IPS-NIHi11 (cell line): ENCODE data around the gene SLC38A10.

ENCODE experiments used
- DNase-seq: peaks from one replicate; pipeline ENCODE4 v3.0.0; 2012; ENCODE audit warnings: mixed read lengths, low spot score

Gene SLC38A10

DNA sequence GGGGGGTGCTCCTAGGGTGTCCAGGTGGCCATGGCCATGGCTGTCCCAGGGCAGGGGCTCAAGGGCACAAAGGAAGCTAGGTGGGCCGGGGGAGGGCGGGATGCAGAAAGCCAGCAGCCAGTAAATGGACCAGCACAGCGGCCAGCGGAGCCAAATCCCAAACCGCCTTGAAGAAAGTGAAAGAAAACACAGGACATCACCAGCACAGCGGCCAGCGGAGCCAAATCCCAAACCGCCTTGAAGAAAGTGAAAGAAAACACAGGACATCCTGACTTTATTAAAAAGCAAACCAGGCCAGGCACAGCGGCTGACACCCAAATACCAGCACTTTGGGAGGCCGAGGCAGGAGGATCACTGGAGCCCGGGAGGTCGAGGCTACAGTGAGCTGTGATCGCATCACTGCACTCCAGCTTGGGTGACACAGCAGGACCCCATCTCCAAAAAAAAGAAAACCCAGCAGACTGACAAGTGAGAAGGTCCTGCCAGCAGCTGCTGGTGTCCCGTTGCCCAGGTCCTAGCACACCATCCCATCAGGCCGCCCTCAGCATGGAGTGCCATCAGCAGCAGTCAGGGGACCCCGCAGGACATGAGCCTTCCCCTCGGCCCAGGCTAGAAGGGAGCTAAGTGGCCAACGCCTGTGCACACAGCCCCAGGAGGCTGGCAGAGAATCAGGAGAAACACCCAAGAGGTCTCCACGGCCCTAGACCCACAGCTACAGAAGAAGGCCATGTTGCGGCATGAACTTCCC is 17.0 kb downstream of the SLC38A10 start:
- no peak for DNase-seq

DNA sequence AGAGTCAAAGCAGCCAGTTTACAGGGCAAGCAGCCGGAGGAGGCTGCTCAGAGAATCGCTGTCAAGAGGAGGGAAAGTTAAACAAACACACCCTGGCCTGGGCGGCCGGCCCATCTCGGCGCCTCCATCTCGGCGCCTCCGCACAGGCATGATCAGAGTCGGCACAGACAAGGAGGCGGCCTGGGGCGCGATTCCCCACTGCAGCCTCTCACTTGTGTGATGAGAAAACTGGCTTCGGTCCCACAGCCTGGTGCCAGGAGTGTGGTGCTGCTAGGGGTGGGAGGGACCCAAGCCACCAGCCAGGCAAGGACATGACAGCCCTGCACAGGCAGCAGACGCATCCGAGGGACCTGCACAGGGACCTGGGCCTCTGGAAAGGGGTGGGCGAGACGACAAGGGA is 17.7 kb downstream of the SLC38A10 start:
- no peak for DNase-seq

DNA sequence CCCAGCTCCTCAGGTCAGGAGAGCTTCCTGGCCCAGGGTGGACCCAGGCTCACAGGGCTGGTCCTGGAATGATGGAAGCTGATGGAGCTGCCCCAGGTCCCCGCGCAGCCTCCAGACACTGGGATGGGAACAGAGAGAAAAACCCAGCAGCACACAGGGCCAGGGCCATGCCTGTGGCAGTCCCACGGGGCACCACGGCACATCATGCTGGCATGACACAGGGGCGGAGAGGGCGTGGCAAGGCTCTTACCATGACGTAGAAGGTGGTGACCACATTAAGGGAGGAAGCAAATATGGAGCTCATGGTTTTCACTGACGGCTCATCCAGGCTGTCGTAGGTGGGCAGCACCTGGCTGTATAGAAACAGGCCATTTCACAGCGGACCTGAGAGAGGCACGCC is 18.3 kb downstream of the SLC38A10 start:
- DNase-seq = no peak

DNA sequence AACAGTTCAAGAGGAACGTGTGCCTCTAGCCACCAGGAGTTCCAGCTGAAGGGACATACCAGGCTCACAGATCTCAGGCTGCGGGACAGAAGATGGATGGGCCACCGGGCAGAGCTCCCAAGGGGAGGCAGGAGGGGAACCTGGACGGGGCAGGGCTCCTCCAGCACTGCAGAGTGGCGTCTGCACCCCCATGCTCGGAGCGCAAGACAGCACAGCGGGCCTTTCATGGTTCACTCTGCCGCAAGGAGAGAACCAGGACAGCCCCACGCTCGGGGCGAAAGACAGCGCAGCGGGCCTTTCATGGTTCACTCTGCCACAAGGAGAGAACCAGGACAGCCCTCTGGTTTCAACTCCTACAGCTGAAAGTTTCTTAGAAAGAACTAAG is 20.6 kb downstream of the SLC38A10 start:
- no peak for DNase-seq

DNA sequence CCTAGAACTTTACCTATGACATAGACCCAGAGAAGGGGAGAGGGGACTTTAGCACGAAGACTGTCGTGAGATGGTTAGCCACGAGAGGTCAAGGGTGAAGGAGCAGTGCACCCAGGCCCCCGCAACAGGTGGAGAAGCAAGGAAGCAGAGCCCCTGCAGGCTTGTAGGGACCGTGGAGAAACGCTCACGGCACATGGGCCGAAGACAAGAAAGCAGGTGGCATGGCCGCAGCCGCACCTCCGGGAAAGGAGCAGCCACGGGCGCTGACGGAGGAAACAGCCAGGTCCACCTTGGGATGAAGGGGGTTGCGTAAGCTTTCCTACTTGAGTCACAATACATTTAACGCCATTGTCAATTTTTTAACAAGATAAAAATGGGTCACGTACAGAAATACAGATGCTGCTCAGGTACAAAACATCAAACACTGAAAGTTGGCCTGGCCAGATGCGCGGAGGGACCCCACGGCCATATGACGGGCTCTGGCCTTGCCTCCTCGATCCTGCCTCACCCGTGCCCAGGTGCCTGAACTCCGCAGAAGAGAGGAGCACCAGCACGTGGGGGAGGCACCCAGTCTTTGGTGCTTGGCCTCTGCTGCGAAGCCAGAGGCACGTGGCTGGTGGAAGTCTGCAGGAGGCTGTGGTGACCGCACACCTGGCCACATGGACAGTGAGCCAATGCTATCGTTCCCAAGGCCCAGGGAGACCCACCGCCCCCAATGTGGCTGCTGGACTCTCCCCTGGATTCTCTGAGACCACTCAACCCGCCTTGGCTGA is 21.2 kb downstream of the SLC38A10 start:
- no peak for DNase-seq

DNA sequence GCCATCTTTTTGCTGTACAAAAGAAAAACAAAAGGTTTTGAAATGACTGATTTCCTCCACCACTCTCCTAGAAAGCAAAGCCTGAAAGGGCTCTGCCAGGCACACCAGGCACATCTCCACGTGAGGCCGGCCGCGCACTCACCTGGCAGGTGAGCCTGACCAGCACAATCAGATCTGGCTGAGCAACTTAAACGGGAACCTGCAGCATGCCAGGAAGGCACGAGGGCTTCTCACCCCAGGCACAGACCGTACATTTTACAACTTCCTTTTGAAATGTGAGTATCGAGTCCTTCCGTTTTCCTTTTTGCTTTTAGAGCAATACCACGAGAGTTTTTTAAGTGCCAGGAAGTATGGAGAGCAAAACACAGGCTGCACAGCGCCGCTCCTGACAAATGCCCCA is 22.5 kb downstream of the SLC38A10 start:
- DNase-seq = no peak

DNA sequence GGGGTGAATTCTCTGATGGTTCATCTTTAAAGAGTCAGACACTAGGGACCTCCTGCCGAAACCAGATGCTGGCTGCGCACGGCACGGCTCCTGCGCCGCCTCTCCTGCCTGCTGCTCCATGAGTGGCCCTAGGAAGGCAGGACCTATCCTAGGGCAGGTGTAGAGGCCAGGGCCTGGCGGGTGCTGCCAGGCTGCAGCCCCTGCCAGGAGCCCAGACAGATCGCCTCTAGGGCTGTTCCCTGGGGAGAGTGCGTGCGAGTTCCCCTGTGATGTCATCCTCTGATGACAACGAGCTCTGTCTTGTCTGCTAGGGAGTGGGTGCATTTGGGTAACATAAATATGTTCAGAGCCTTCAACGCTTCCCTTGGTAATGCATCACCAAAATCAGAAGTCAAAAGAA is 23.9 kb downstream of the SLC38A10 start:
- no peak for DNase-seq

DNA sequence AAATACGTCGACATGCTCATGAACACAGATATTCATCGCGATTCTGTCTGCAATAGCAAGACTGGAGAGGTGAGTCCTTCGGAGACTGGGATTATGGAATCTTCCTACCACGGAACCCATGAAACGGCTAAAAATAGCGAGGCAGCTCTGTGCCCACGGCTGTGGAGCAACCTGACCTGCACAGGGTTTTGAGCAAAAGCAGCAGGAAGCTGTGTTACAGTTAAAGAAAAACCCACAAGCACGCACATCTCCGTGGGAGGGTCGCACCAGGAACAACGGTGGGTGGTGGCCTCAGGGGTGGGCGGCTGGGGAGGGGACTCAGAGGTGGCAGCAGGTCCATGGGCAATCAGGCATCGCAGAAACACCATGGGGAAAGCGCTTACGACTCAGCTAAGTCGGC is 24.8 kb downstream of the SLC38A10 start:
- no peak for DNase-seq

DNA sequence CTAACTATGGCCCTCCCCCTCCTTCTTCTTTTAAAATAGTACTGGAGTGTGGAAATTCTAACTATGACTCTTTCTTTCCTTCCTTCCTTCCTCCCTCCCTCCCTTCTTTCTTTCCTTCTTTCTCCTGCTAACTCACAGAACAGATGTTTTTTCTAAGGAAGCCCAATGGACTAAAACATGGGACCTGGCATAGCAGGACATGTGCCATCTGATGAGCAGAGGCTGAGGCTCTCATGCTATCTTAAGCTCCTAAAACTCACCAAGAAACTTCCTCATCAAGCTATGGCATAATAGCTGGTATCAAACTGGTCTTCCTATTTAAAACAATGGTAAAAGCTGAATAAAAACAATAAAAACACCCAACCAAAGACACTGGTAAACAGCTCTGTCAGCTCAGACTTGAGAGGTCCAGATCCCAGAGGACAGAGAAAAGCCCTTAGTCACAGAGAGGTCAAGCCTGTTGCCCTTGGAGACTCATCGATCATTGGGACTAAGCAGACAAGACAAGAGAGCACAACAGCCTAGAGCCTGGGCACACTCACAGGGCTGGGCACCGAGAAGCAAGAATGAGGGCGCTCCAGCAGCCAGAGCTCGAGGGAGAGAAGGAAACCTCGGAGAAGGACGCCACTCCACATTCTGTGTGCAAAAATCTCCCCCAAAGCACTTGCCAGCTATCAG is 27.6 kb downstream of the SLC38A10 start:
- DNase-seq = no peak

DNA sequence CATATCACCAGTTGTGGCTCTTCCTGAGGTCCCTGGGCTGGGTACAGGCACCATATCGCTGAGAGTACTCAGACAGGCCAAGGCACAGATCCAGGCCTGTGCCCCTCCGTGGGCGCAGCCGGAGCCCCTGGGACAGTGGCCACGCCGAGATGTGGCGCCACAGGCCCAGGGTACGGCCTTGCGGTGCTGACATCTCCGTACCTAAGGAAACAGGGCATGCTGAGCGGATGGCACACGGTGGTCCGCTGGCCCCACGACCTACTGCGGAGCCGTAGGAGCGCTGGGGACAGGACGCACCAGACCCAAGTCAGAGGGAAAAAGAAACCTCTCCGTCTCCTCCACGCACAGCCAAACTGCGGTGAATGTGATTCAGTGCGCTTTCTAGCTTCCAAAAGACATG is 29.5 kb downstream of the SLC38A10 start:
- DNase-seq = no peak

DNA sequence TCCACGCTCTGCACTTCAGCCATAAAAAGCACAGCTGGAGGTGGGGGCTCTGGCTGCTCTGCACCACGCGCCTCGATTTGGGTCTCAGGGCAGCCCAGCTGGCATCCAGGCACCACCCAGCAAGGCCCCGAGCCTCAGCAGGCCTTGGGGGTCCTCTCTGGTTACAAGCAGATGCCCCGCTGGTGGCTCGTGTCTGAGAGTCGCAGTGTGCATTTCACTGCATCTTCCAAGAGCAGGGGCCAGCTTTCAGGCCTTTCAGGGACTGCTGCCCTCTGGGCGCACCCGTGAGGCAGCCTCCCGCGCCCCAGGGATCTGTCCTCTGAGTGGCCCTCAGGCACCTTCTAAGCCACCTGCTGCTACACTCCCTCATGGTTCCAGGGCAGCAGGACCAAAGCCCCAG is 30.5 kb downstream of the SLC38A10 start:
- DNase-seq = no peak

DNA sequence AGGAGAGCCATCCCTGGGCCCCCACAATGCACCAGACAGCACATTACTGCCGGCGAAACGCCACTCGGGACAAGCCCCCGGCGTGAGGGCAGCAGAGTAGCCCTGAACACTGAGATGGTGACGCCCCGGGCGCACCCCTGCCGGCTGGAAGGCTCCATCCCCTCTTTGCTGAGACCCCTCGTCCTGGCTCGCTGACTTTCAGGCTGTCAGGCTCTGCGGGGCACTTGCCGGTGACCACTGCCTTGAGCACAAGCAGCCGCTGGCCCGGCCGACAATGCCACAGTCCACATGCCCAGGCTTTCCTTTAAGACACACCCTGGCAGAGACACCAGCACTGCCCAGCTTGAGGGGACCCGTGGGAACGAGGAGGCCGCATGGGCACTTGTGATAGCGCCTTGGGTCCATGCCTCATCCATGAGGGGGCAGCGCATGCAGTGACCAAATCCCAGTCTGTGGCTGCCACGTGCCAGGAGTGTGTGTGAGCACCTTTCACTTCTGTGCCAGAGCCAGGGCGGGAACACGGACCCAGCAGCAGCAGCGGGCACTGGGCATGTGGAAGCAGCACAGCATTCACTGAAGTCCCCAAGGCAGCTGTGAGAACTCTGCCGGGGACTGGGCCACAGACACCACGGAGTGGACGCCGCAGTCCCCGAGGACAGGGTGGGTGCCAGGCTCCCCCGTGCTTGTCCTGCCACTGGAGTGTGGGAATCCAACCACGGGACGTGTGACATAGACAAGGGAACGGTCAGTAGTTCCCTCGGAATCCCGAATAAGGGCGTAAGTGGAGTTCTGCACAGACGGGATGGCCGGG is 31.5 kb downstream of the SLC38A10 start:
- DNase-seq = no peak

DNA sequence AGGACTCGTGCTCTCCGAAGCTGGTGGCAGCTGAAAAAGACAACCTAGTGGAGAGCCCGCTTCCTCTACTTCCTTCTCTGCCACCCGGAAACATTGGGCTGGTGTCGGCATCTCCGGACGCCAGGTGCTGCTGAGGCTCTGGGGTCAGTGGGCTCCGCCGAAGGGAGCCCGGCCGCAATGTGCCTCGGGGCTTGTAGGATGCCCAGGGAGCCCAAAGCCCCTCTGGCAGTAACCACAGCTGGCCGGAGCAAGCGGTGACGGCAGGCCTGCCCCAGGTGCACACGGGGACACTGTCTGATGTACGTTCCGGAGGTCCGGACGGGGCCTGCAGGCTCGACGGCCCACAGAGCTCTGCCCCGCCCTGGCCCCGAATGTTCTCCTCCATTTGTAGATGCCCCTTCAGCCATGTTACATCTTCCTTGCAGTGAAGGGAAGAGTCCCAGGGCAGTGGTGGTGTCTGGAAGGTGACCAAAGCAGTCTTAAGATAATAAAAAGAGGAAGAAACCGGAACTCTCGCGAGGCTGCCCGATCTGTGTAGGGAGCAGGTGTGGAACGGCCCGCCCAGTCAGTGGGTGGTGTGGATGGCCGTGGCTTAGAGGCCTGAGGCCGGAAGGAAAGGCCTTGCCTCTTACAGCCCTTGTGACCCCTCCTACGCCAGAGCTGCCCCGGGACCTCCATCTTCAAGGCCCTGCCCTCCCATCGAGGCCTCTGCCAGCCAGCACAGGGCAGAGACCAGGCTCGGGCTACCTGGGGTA is 33.3 kb downstream of the SLC38A10 start:
- no peak for DNase-seq

DNA sequence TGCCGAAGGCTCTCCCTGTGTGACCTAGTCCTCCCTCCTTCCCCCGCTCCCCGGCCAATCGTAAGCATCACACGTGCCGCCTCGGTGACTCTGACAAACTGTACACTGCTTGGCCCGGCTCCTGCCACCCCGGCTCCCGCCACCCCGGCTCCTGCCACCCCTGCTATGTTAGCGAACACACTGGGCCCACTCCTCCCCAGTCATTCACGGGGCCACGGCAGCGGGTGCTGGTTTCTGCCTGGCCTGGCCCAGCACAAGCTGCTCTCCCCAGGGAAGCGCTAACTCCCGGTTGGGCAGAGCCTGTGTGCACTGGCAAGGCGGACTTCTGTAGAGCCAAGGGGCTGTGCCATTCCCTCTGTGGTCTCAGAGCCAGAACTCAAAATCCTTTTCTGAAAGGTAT is 34.0 kb downstream of the SLC38A10 start:
- DNase-seq = no peak

DNA sequence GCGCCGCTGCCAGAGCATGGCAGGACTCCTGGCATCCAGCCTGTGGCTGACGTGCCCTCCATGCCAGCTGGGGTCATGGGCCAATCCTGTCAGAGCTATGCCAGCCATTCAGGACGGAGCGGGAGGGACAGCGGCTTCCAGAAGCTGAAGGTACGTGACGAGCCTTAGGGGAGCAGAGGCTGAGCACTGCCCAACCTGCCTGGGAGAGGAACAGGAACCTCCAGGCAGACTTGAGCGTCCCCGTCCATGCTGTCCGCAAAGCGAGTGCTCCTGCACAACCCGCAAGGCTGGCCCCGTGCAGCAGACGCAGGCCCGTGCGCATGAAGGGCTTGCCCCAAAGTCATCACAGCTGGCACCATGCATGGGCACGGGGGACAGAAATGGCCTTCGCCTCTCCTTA is 34.5 kb downstream of the SLC38A10 start:
- no peak for DNase-seq

DNA sequence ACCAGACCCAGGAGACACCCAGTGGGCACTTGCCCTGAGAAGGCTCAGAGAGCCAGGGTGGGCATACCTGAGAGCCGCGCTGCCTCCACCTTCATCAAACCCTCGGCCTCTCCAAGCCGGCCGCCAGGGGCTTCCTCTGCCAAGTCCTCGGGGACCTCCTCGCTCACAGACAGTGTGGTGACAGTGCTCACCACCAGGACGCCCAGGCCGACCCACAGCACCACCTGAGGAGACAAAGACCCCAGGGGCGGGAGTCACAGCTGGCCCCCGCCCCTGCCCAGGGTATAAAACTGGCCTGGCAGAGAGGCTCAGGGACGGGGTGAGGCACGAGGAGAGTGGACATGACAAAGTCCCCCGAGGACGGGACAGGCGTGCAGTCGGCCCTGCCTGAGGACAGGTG is 34.9 kb downstream of the SLC38A10 start:
- no peak for DNase-seq

DNA sequence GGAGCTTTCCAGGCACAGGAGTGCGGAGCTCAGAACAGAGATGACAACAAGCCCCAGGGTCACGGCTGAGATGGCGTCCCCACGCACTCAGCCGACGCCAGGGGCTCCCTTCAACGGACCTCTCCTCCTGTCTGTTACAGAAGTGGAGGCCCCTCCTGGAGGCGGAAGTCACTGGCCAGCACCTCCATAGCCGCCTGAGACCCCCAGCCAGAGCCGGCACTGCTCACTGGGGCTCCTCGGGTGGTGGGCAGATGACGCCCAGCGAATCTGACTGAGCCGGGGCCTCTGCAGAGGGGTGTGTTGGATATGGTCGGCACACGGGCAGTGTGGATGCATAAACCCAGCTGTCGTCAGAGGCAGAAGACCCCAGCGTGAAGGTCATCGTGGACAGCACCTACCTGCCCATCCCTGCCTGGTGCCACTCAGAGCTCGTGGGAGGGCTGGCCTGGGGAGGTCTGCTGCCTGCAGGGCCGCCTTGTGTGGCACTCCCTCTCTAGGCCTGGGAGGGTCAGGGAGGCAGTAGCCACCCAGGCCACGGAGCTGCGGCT is 36.0 kb downstream of the SLC38A10 start:
- DNase-seq = no peak

DNA sequence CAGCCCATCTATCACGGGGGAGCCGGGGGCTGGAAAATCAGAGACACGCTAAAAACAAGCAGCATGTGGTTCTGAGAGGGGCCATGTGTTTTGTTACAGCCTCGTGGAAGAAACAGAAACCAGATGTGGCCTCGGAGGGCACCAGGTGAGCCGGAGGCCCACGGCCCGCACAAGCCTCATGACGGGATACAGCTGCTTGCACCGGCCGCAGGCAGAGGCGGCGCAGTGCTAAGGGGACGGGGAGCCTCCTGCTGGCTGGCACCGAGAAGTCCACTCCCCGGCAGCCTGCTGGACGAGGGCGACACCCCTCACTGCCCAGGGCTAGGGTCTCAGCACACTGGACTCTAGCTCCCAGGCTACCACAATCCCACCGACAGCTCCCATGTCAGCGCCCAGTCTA is 36.8 kb downstream of the SLC38A10 start:
- peak; percentile 77 for DNase-seq

DNA sequence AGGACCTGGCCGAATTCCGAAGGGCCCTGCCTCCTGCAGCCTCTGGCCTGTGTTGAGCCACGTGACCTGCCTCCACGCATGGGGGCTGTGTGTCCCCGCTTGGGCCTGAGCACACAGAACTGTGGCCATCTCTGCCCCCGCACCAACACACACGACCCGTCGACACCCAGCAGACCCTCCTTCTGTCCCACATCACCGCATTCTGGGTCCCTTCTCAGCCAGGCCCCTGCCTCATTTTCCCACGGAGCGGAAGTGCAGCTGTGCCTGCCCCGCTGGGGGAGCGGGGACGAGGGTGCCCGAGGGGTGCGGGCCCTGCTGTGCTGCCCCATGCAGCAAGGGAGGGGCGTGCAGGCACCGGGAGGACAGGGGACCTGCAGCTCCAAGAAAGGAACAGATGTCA is 37.6 kb downstream of the SLC38A10 start:
- no peak for DNase-seq

DNA sequence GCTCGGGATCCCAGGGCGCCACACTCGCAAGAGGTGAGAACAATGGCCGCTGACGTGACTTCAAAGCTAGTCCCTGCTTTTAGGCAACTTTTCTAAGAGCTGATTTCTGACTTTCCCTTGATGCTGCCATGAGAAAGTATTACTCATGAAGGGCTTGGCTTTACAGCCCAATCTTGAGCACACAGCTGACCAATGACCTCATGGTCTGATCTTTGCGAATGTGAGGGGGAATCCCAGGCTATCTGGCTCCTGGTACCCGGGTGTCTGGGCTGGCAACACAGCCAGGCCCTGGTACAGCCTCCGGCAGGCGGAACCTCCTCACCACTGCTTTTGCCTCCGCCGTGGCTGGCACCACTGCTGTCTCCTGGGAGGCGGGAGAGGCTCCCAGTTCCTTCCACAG is 38.5 kb downstream of the SLC38A10 start:
- no peak for DNase-seq
